Measurements from ENCODE around the gene BACH2. TPM values are rescaled to one million over a fixed set of nuclear protein-coding genes. Genes with fewer than 3 reads are reported as not detected.

Gene BACH2
- total RNA-seq, 2 experiments from 2014 or later = 157 to 170 TPM

- Mint-ChIP-seq H3K36me3 (ENCODE audit: low read depth) (peaks cover 62% of the 10 kb centered on the region), H3K4me3 (no peak overlapping the region), H3K27me3 (no peaks in the 10 kb centered on the region), H3K4me1 (ENCODE audit: low read depth) (peaks cover 73% of the 10 kb centered on the region), H3K27ac (peak overlapping the region; percentile 92), H3K9me3 (no peaks in the 10 kb centered on the region)
- DNase-seq = no peak
- no peaks in the 10 kb centered on the region for H3K9me3 ChIP-seq (ENCODE audit: control insufficient read depth in 1 of 2, insufficient read depth in 1 of 2, low read length in 2 of 2)
- ChIA-PET CTCF (no interaction called here), POLR2A (no interaction called here)
- TF ChIP-seq CTCF (IDR thresholded peaks at IDR 0.05) = no peak
- peaks cover 4% of the 10 kb centered on the region for H3K4me1 ChIP-seq (ENCODE audit: insufficient read depth, low read length)
- H3K36me3 ChIP-seq (ENCODE audit: insufficient read depth, low read length) = peaks cover 3% of the 10 kb centered on the region
- intact Hi-C loops (cut with DNase I, micrococcal nuclease) = no loop called here
- H3K4me3 ChIP-seq (ENCODE audit: low read length) = no peak overlapping the region
- no peaks in the 10 kb centered on the region for H3K27me3 ChIP-seq (ENCODE audit: control insufficient read depth in 1 of 2, insufficient read depth in 2 of 2, low read length in 2 of 2)
- H3K27ac ChIP-seq (ENCODE audit: low read depth in 1 of 2, low read length in 2 of 2) = no peak overlapping the region
- no peak for ATAC-seq (ENCODE audit: poor library complexity)
These were observed 335.2 kb downstream of the BACH2 start for GRCh38 chr6:89961481-89961880.

GRCh38 chr6:89959883-89960282 is 336.8 kb downstream of the BACH2 start:
- H3K9me3 Mint-ChIP-seq = no peaks in the 10 kb centered on the region
- H3K27ac Mint-ChIP-seq = peak overlapping the region; percentile 92
- ATAC-seq (ENCODE audit: poor library complexity) (no peak), DNase-seq (no peak)
- H3K4me3 Mint-ChIP-seq = no peak overlapping the region
- no peak for TF ChIP-seq CTCF (IDR thresholded peaks at IDR 0.05)
- intact Hi-C loops (cut with DNase I, micrococcal nuclease) = loop anchor here in 1 of 2 experiments (10.0 kb wide), 1 partner anchor 55 kb away; no protein-coding TSS in a partner anchor
- H3K4me1 Mint-ChIP-seq (ENCODE audit: low read depth) = peaks cover 78% of the 10 kb centered on the region
- Histone ChIP-seq H3K4me1 (ENCODE audit: insufficient read depth, low read length) (peaks cover 15% of the 10 kb centered on the region), H3K9me3 (ENCODE audit: control insufficient read depth in 1 of 2, insufficient read depth in 1 of 2, low read length in 2 of 2) (no peaks in the 10 kb centered on the region), H3K27me3 (ENCODE audit: control insufficient read depth in 1 of 2, insufficient read depth in 2 of 2, low read length in 2 of 2) (no peaks in the 10 kb centered on the region), H3K4me3 (ENCODE audit: low read length) (no peak overlapping the region), H3K27ac (ENCODE audit: low read depth in 1 of 2, low read length in 2 of 2) (no peak overlapping the region), H3K36me3 (ENCODE audit: insufficient read depth, low read length) (no peaks in the 10 kb centered on the region)
- CTCF ChIA-PET = no interaction called here
- H3K27me3 Mint-ChIP-seq = no peaks in the 10 kb centered on the region
- peaks cover 58% of the 10 kb centered on the region for H3K36me3 Mint-ChIP-seq (ENCODE audit: low read depth)
- POLR2A ChIA-PET = interaction anchor here (1.2 kb wide), 1 partner anchor 197 kb away, joined by 5 read pairs; no protein-coding TSS in a partner anchor

GRCh38 chr6:89956182-89956581 is 340.5 kb downstream of the BACH2 start:
- H3K27me3 ChIP-seq (ENCODE audit: control insufficient read depth in 1 of 2, insufficient read depth in 2 of 2, low read length in 2 of 2) = no peaks in the 10 kb centered on the region
- peaks cover 48% of the 10 kb centered on the region for H3K36me3 Mint-ChIP-seq (ENCODE audit: low read depth)
- no peak for TF ChIP-seq CTCF (IDR thresholded peaks at IDR 0.05)
- H3K9me3 Mint-ChIP-seq = peaks cover 2% of the 10 kb centered on the region
- no peak for DNase-seq
- peaks cover 85% of the 10 kb centered on the region for H3K4me1 Mint-ChIP-seq (ENCODE audit: low read depth)
- intact Hi-C loops (cut with DNase I, micrococcal nuclease) = loop anchor here in 1 of 2 experiments (10.0 kb wide), 1 partner anchor 59 kb away; no protein-coding TSS in a partner anchor
- no peak overlapping the region for H3K4me3 ChIP-seq (ENCODE audit: low read length)
- H3K4me1 ChIP-seq (ENCODE audit: insufficient read depth, low read length) = peaks cover 51% of the 10 kb centered on the region
- no peak overlapping the region for H3K27ac ChIP-seq (ENCODE audit: low read depth in 1 of 2, low read length in 2 of 2)
- no peaks in the 10 kb centered on the region for H3K9me3 ChIP-seq (ENCODE audit: control insufficient read depth in 1 of 2, insufficient read depth in 1 of 2, low read length in 2 of 2)
- H3K36me3 ChIP-seq (ENCODE audit: insufficient read depth, low read length) = peaks cover 4% of the 10 kb centered on the region
- CTCF ChIA-PET = interaction anchor here (2.1 kb wide), 1 partner anchor 16 kb away, joined by 5 read pairs; no protein-coding TSS in a partner anchor
- no peak for ATAC-seq (ENCODE audit: poor library complexity)
- POLR2A ChIA-PET = no interaction called here
- H3K4me3 Mint-ChIP-seq = no peak overlapping the region
- H3K27ac Mint-ChIP-seq = peak overlapping the region; percentile 92
- no peaks in the 10 kb centered on the region for H3K27me3 Mint-ChIP-seq
